ENCODE data around the gene LAGE3. TPM values are rescaled to one million over a fixed set of nuclear protein-coding genes. Genes with fewer than 3 reads are reported as not detected.

Gene LAGE3
- total RNA-seq: 18.0 TPM
- long read RNA-seq, transcript LAGE3-201 (3 exons, 949 nt): major isoform, 28 of 30 reads
- long read RNA-seq, partial matches to known transcripts: 0 of 30 reads
- long read RNA-seq, other reads (novel, unspliced or antisense): 2 of 30 reads

- ATAC-seq (ENCODE audit: poor library complexity): peak; percentile 97
- peak; percentile 95 for DNase-seq
- intact Hi-C loops (cut with DNase I): no loop called here
These were observed at the start of gene LAGE3 for GRCh38 chrX:154478728-154479622. LAGE3 (minus strand) TSS chrX:154479281; CDS start chrX:154478915, 366 bp downstream.

GRCh38 chrX:154526901-154527675 is 48.0 kb upstream of the LAGE3 start:
- peak; percentile 93 for ATAC-seq (ENCODE audit: poor library complexity)
- intact Hi-C loops (cut with DNase I): no loop called here

GRCh38 chrX:154525606-154526490 is 46.8 kb upstream of the LAGE3 start:
- intact Hi-C loops (cut with DNase I): no loop called here
- DNase-seq: no peak
- no peak for ATAC-seq (ENCODE audit: poor library complexity)

More at GRCh38 chrX:154526901-154527675, 48.0 kb upstream of the LAGE3 start:
- DNase-seq: peak; percentile 86

- ATAC-seq (ENCODE audit: poor library complexity): no peak
- intact Hi-C loops (cut with DNase I): no loop called here
- DNase-seq: no peak
These were observed 40.3 kb upstream of the LAGE3 start for GRCh38 chrX:154519389-154519788.

GRCh38 chrX:154517101-154517781 is 38.2 kb upstream of the LAGE3 start:
- peak; percentile 1 for ATAC-seq (ENCODE audit: poor library complexity)
- no peak for DNase-seq
- intact Hi-C loops (cut with DNase I): no loop called here

GRCh38 chrX:154516656-154517100 is 37.6 kb upstream of the LAGE3 start:
- DNase-seq (no peak), ATAC-seq (ENCODE audit: poor library complexity) (peak; percentile 66)
- intact Hi-C loops (cut with DNase I): no loop called here

- DNase-seq (peak; percentile 95), ATAC-seq (ENCODE audit: poor library complexity) (peak; percentile 96)
- intact Hi-C loops (cut with DNase I): no loop called here
These were observed 37.0 kb upstream of the LAGE3 start, which contains the start of gene FAM3A for GRCh38 chrX:154515966-154516655. FAM3A (minus strand) TSS chrX:154516232; CDS start chrX:154515772, 460 bp downstream.

- intact Hi-C loops (cut with DNase I): no loop called here
- ATAC-seq (ENCODE audit: poor library complexity) (peak; percentile 6), DNase-seq (peak; percentile 63)
These were observed 36.2 kb upstream of the LAGE3 start for GRCh38 chrX:154515090-154515965.

- ATAC-seq (ENCODE audit: poor library complexity) (no peak), DNase-seq (no peak)
- intact Hi-C loops (cut with DNase I): no loop called here
These were observed 34.6 kb upstream of the LAGE3 start for GRCh38 chrX:154513716-154514115.

GRCh38 chrX:154512879-154513553 is 33.9 kb upstream of the LAGE3 start:
- intact Hi-C loops (cut with DNase I): no loop called here
- ATAC-seq (ENCODE audit: poor library complexity) (no peak), DNase-seq (no peak)

- intact Hi-C loops (cut with DNase I): no loop called here
- DNase-seq (no peak), ATAC-seq (ENCODE audit: poor library complexity) (no peak)
These were observed 32.7 kb upstream of the LAGE3 start for GRCh38 chrX:154511761-154512160.

- no peak for ATAC-seq (ENCODE audit: poor library complexity)
- no peak for DNase-seq
- intact Hi-C loops (cut with DNase I): no loop called here
These were observed 30.4 kb upstream of the LAGE3 start for GRCh38 chrX:154509455-154509854.

GRCh38 chrX:154508384-154508745 is 29.3 kb upstream of the LAGE3 start:
- ATAC-seq (ENCODE audit: poor library complexity) (no peak), DNase-seq (no peak)
- intact Hi-C loops (cut with DNase I): no loop called here

- intact Hi-C loops (cut with DNase I): no loop called here
- no peak for ATAC-seq (ENCODE audit: poor library complexity)
- no peak for DNase-seq
These were observed 28.7 kb upstream of the LAGE3 start for GRCh38 chrX:154507673-154508383.
